ENCODE measurements around the gene MEG3.

DNA sequence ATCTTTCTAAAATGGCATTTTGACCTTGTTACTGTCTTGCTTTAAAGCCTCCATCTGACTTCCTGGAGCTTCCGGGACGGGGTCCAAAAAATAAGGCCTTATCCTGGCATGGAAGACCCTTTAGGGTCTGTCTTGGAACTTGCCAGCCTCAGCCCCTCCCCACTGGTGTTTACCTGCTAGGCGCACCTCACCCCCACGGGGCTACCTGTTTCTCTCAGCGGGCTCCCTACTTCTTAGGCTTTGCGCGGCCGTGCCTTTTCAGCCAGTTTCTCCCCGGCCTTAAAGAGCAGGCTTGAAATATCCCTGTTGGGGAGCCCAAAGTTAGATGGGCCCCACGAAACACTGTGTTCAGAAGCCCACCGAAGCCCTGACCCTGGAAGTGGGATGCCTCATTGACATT, 72.5 kb downstream of the MEG3 start:
- TF ChIP-seq, protein P1, sequence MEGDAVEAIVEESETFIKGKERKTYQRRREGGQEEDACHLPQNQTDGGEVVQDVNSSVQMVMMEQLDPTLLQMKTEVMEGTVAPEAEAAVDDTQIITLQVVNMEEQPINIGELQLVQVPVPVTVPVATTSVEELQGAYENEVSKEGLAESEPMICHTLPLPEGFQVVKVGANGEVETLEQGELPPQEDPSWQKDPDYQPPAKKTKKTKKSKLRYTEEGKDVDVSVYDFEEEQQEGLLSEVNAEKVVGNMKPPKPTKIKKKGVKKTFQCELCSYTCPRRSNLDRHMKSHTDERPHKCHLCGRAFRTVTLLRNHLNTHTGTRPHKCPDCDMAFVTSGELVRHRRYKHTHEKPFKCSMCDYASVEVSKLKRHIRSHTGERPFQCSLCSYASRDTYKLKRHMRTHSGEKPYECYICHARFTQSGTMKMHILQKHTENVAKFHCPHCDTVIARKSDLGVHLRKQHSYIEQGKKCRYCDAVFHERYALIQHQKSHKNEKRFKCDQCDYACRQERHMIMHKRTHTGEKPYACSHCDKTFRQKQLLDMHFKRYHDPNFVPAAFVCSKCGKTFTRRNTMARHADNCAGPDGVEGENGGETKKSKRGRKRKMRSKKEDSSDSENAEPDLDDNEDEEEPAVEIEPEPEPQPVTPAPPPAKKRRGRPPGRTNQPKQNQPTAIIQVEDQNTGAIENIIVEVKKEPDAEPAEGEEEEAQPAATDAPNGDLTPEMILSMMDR (conservative IDR thresholded peaks at IDR 0.05; ENCODE audit: low read length): no peak
- no peak for TF ChIP-seq EZH2phosphoT487 (IDR thresholded peaks at IDR 0.05; ENCODE audit: borderline replicate concordance)

All from Loucy (cell line).